Measurements from ENCODE around the gene MAP3K4.
"Not testable (repeated sequence)": the region's sequence is repeated elsewhere in the genome, so short reads cannot be mapped to it uniquely, and the experiment has no call there.

MAP3K4 gene

DNA sequence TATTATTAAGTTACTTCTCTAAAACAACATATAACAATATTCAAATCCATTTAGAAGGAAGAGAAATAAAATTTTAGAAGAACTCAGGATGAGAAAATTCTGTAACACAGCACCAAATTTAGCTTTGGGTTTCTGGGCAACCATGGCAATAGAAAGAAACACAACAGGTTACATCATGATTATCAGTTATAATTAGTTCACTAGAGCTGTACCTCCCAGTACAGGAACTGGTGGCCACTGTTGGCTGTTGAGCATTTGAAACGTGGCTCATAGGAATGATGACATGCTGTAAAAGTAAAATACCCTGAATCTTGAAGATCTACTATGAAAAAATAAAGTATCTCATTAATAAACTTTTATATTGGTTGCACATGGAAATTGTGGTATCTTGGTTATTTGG lies 23.7 kb upstream of the MAP3K4 start:
- DNase-seq (ENCODE audit: low spot score): no peak

DNA sequence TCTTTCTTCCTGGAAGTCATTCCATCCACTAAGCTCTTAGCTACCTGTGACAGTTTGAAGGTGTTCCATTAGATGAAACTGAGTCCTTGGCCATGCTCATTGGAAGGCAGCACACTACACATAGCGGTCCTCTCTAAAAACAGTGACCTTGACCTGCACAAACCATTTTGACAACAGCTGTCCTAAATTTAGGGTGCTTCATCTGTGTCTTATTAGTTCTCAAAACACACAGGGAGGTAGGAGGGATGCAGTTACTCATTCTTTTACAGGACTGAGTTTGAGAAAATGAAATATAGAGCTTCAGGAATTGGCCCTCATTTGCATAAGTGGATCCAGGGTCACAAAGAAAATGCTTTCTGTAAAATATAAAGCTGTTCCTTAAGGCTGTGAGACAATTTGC lies 20.4 kb upstream of the MAP3K4 start:
- no peak for DNase-seq (ENCODE audit: low spot score)

DNA sequence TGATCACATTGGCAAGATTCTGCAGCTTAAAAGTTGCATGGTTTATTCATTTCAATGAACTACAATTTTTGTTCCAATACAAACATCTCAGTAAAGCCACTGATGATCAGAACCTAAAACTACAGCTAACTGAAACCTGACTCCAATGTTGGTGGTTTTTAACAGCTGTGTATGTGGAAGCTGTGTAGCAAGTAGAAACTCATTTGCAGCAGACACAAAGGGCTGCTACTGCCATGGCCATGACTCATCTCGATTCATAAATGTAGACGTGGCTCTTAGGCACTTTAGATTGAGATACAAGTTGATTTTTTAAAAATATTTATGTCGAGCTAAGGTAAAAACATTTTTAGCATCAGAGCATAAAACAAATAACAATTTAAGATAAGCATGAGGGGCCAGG lies 19.5 kb upstream of the MAP3K4 start:
- no peak for DNase-seq (ENCODE audit: low spot score)

DNA sequence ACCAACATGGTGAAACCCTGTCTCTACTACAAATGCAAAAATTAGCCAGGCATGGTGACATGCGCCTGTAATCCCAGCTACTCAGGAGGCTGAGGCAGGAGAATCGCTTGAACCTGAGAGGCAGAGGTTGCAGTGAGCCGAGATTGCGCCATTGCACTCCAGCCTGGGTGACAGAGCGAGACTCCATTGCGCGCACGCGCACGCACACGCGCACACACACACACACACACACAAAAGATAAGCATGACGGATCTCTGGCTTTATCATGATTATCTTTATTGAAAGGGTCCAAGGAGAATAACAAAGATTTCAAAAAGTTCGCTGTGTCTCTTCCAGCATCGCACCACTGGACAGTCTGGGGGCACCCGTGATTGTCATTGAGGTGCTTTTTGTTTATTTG lies 19.0 kb upstream of the MAP3K4 start:
- not testable (repeated sequence) for DNase-seq (ENCODE audit: low spot score)

DNA sequence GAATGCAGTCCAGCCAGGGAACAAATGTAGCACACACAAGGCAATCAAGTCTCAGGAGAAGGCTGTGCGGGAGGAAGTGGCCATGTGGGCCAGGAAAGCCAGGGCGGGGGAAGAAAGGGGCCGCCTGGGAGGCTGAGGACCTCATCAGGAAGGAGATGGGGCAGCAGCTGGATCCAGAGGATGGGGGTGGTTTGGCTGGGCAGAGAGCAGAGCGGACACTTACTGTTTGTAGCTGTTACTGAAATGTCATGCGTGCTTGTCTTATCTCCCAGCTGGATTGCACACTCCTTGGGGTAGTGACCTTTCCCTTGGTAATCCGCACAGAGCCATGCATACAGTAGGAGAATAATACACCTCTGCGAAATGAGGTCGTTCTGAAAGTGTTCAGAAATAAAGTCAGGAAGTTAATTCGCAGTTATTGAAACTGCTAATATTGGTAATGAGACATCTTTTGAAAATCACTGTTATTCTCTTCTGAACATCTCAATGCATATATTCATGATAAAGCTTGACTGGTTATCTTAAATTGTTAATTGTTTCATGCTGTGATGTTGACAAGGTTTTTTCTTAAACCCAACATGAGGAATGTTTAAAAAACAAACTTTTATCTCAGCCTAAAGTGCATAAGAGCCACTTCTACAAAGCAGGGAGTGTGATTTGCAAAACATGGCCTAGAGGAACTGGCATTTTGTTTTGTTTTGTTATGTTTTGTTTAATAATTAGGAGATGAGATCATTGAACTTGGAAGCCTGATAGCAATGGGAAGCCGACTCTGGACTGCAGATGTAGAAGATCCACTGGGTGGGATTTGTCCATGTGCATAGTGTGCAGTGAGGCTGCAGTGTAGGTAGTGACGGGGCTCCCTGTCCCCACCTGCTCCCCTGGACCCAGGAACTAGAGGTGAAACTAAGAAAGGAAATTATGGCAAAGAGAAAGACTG lies 18.0 kb upstream of the MAP3K4 start:
- DNase-seq (ENCODE audit: low spot score): peak; percentile 10

DNA sequence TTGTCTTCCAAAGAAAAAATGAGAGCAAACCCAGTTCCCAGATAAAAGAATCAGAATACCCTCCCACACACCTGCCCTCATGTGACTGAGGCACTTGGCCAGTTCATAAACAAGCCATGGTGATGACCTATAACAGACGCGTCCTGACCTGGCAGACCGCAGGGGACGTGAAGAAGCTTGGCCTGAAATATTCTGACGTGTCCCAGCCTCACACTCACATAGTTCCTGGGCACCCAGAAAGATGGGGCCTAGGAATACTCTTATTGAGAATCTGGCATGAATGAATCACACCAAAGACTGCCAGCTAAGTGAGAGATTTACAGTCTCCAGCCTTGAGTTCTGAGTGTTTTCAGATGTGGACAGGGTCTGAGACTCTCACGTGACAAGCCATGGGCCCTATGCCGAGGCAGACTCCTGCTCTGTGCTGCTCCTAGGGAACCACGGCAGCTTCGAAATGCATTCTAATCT lies 17.2 kb upstream of the MAP3K4 start:
- DNase-seq (ENCODE audit: low spot score): no peak

DNA sequence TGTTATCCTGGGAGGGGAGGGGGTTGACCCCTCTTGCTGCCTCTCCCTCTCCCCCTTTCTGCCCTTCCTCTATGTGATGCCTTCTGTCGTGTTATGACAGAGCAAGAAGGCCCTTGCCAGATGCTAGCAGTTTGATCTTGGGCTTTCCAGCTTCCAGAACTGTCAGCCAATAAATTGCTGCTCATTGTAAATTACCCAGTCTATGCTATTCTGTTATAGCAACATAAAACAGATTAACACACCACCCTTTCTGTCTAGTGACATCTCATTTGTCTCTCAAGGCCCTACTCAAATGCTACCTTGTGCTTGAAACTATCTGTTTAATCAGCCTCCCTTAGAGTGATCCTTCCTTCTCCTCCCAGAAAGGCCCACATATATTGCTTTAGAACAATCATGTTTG lies 16.4 kb upstream of the MAP3K4 start:
- DNase-seq (ENCODE audit: low spot score): no peak

DNA sequence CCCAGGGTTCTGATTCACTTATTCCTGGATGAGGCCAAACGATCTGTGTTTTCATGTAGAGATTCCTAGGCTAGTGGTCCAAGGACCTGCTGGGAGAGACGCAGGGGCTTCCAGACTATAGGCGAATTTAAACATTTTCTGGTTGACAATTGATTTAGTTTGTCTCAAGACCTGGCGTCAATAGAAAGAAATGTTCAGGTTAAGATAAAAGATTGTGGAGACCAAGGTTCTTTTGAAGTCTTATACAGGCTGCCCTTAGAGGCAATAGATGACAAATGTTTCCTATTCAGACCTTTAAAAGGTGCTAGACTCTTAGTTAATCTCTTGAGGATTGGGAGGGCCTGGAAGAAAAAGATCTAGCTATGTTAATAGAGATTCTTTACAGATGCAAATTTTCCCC lies 15.6 kb upstream of the MAP3K4 start:
- DNase-seq (ENCODE audit: low spot score): not testable (repeated sequence)

DNA sequence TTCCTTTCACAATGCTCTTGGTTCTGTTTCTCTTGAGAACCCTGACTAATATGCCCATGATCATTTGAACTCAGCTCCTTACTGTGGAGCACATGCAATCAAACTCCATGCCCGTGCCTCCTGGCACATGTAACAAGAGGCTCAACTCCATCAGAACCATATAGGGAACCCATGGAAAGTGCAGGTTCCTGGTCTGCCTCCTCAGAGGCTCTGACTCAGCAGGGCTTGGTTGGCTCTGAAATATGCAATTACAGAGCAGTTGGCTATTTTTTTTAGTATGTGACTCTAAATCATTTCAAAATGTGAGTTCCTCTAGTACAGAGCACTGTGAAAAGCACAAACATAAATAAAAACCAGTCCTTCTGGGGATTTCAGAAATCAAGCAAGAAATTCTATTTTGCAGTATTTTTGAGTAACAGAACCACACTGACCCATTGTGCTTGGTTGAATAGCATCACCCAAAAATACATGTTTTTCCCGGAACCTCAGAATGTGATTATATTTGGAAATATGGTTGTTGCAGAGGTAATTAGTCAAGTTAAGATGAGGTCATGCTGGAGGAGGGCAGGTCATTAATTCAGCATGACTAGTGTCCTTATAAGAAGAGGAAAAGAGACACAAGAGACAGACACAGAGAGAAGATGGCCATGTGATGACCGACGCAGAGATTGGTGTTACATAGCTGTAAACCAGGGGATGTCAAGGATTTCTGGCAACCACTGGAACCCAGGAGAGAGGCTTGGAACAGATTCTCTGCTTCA lies 13.2 kb upstream of the MAP3K4 start:
- DNase-seq (ENCODE audit: low spot score): no peak

DNA sequence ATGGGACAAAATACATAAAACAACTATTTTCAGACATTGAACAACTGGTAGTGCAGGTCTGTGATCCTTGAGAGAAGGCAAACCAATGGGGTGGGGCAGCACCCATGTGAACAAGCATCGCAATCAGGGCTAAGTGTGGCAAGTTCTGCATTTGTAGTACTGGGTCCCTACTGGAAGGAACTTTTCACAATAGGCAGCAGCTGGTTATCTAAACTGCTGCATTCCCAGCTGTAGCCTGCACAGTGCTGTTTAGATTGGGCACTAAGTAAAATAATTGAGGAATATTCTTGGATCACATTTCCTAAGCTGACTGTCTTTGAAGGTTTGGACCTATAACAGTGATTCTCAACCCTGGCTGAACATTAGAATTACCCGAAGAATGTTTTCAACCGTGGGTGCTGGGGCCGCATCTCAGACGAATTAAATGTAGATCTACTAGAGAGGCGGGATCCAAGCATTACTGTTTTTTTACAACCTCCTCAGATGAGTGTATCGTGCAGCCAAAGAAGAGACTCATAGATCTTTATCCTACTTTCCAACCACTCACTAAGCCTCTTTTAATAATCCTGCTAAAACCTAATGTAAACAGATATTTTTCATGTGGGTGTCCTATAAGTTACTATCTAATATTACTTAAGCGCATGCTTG lies 12.4 kb upstream of the MAP3K4 start:
- DNase-seq (ENCODE audit: low spot score): no peak

DNA sequence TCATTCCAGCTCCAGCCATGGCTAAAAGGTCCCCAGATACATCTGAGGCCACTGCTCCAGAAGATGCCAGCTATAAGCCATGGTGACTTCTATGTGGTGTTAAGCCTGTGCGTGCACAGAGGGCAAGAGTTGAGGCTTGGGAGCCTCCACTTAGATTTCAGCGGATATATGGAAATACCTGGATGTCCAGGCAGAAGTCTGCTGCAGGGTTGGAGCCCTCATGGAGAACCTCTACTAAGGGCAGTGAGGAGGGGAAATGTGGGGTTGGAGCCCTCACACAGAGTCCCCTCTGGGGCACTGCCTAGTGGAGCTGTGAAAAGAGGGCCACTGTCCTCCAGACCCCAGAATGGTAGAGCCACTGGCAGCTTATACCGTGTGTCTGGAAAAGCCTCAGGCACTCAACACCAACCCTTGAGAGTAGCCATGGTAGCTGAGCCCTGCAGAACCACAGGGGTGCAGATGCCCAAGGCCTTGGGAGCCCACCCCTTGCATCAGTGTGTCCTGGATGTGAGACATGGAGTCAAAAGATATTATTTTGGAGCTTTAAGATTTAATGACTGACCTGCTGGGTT lies 8.1 kb upstream of the MAP3K4 start:
- DNase-seq (ENCODE audit: low spot score): not testable (repeated sequence)

DNA sequence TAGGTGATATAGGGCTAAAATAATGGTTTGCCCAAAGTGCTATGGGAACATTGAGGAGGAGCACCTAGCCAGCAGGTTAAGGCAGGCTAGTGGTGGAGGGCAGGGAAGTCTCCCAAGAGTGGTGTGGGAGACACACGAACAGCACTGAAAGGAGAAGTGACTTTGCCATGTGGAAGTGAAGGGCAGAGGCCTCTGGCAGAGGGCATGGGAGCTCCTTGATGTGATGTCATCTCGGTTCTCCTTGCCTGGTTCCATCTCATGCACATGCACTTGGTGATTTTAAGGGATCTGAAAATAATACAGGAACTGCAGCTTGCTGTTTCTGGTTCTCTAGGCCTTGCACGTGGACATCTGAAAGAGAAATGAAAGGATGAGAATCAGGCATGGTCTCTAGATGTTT lies 4.7 kb upstream of the MAP3K4 start:
- no peak for DNase-seq (ENCODE audit: low spot score)

DNA sequence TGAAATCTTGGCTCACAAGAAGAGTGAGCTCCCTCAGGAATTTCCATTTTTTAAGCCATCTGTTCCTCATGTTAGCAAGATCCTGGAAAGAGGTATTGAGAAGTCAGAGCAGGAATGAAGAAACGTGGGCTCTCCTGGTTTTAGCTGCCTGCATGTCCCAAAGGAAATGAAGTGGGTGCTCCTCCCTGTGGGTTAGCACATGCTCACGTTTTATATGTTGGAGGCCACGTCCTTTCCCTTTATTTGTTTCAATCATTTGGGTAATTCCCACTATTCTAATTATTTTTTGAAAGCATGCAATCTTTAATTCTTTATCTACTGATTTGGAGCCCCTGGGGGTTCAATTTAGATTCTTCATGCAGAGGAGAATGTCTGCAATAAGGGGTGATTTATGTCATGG lies 4.3 kb upstream of the MAP3K4 start:
- no peak for DNase-seq (ENCODE audit: low spot score)

DNA sequence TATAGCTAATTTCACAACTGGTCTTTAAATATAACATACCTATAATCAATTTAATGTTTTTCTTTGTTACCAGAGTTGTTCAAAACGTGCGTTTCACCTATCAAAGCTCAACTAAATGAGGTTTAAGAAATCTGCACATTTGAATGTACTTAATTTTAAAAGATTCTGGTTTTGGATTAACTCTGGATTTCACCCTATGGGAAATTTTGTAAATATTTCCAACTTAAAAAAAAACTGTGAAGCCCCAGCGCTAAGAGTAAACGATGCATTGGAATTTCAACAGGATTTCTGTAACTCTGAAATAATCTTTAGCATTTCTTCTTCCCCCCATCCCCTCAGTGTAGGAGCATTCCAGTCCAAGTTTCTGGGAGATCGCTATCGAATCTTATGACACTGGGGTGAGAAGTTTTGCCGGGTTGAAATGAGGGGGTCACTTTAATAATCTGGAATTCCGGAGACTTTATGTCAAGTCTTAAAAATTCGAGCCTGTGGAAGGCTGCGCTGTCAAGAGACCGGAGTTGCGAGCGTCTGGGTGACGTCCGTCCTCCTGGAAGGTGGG lies 643 bp upstream of the MAP3K4 start:
- no peak for DNase-seq (ENCODE audit: low spot score)

DNA sequence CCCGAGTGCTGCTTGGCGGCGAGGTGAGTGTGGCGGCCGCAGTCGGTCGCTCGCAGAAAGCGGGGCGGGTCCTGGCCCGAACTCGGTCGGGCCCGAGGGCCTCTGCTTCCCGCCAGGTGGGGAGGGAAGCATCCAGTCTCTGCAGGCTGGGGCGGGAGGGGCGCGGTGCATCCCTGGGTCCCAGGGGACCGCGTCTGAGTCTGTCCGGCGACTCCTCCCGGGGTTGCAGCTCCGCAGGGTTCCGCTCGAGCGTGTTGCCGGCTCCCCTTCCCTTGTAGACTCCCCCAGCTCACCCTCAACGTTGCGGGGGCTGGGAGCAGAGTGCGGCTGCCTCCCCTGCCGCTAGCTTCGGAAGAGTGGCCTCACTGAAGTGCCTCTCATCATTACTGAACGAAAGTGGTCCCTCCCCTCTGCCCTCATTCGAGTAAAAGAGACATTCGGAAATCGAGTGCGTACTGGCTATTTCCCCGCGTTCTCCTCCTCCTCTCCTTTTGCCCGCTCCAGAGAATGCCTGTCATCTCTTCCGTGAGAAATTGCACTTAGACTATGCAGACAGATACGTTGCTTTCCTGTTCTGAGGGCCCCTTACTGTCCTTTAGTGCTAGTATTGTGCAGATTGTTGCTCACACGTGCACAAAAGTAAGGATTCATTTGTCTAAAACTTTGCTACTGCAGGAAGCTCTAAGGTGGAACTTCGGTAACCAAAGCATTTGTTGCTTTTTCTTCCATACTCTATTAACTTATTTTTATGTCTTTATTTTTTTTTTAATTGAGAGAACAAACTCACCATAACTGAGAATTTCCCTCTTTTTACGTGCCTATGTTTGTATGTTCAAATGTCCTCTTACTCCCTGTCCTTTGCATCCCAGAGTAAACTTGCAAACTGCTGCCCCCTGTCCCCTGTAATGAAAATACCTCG lies 751 bp downstream of the MAP3K4 start:
- peak; percentile 50 for DNase-seq (ENCODE audit: low spot score)

DNA sequence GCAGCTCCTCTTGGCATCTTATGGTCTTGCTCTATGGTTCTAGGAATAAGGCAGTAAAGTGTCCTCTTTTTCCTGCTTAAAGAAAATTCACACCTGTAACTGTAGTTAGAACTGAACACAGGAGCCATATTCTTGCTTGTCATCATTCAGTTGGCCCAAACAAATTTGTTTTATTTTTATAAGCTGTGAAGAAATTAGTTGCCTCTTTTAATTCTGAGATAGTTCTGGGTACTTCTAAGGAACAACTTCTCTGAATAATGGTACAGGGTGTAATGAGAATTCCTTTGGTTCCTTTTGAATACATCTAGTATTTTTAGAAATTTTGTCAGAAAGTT lies 1.4 kb downstream of the MAP3K4 start:
- no peak for DNase-seq (ENCODE audit: low spot score)

DNA sequence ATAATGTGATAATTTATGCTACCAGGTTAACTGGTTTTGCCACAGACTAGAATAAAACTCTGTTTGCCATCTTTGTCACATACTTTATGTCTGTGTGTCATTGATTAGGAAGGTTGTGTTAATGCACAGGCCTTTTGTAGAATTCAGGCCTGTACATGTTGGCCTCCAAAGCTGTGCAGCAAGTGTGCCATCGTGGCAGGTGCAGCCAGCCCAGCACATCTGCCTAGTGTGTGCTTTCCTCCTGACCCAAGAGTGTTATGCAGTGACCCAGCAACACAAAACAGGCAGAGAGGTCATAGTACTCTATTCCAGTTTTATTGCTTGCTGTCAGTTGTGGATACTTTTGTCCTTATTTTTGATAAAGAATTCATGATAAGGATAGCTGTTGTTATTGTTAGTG lies 3.7 kb downstream of the MAP3K4 start:
- no peak for DNase-seq (ENCODE audit: low spot score)

DNA sequence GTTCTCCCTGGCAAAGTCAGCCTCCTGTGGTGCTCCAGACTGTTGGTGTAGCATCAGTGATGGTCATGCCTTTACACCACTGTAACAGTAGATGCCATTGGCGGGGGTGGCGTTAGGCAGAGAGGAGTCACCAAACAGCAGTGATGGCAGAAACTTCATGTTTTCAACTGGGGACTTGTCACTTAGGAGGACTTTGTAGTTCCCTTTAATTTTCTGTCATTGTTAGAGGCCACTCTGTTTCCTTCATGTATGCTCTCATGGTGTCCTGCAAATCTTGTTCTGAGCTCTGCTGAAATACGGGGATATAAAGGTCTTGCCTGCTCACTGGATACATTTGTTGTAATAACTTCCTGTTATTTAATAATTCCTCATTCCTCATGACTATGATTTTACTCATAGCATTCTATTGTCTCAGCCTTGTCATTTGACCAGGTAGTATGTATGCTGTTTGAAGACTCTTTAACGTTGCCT lies 4.6 kb downstream of the MAP3K4 start:
- no peak for DNase-seq (ENCODE audit: low spot score)

DNA sequence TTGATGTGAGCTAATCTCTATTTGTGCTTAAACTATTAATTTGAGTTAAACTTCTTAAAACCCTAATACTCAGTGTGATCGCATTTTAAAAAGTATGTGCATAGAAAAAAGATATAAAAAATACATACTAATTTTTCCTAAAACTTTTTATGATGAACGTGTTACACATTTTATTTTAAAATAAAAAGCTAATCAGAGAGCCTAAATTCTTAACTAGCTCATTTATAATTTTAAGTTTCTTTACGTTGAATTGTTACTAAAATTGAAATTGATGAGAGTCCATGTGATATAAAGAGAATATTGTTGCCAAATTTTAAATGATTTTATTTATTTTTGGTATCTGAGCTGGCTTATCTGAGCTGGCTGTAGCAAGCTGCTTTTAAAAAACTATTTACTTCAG lies 6.6 kb downstream of the MAP3K4 start:
- DNase-seq (ENCODE audit: low spot score): no peak

DNA sequence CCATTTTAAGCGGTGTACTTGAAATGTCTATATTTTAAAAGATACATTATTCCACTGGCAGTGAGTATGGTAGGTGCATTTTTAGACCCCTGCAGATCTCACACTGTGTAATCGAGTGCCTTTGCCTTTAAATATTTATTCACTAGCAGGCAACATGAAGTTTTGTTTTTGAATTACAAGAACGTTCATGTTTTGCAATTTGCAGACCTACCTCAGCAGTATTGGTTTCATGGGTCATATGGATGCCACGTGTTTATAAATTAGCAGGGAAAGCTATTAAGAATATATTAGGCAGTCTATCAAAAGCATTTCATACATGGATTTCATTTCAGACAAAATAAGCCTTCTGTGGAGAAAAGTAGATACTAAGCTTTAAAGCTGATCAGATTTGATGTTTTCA lies 7.2 kb downstream of the MAP3K4 start:
- DNase-seq (ENCODE audit: low spot score): no peak

DNA sequence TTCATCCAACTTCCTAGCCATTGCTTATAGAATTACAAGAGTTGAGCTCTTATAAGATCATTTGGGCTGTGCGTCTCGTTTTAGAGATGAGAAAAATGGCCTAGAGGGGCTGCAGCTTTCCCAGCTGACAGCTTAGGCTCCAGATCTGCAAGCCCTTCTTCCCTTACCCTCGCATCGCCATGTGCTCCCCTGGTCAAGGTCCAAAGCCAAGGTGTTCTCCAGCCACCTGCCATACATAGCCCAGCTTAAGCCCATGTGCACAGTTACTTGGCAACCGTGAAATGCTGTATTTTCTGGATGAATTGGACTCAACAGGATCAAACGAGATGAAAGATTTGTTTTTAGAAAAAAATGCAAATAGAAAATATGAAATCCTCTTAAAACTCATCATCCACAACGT lies 7.9 kb downstream of the MAP3K4 start:
- no peak for DNase-seq (ENCODE audit: low spot score)

Data from HuH-7.5 (cell line).